ENCODE data around the gene LTBP1.

DNA sequence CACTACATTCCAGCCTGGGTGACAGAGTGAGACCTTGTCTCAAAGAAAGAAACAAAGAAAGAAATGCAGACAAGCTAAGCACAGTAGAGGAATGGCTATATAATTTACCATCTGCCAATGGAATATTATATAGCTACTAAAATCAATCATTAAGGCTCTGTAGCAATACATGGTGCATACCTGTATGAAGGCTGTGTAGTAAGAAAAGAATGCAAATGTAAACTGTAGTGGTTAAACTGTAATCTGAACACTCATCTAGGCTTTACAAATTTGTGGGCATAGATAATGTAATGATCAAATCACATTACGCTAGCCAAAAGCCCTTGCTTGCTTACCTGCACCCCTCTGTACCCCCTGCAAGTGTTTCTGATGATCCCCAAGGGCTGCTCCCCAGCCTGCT is 230.9 kb downstream of the LTBP1 start:
- TF ChIP-seq POLR2A (IDR thresholded peaks at IDR 0.05) (no peak), EP300 (IDR thresholded peaks at IDR 0.05) (no peak)
- TF ChIP-seq, protein P1, sequence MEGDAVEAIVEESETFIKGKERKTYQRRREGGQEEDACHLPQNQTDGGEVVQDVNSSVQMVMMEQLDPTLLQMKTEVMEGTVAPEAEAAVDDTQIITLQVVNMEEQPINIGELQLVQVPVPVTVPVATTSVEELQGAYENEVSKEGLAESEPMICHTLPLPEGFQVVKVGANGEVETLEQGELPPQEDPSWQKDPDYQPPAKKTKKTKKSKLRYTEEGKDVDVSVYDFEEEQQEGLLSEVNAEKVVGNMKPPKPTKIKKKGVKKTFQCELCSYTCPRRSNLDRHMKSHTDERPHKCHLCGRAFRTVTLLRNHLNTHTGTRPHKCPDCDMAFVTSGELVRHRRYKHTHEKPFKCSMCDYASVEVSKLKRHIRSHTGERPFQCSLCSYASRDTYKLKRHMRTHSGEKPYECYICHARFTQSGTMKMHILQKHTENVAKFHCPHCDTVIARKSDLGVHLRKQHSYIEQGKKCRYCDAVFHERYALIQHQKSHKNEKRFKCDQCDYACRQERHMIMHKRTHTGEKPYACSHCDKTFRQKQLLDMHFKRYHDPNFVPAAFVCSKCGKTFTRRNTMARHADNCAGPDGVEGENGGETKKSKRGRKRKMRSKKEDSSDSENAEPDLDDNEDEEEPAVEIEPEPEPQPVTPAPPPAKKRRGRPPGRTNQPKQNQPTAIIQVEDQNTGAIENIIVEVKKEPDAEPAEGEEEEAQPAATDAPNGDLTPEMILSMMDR (IDR thresholded peaks at IDR 0.05) = no peak
